ENCODE results near the gene XRCC5. TPM values are rescaled to one million over a fixed set of nuclear protein-coding genes. Genes with fewer than 3 reads are reported as not detected.

The XRCC5 gene
- 100 to 1,000 TPM; 169 to 207 (median 175) TPM for total RNA-seq
- long read RNA-seq, donor 1, transcript XRCC5-201 (21 exons, 3,428 nt), result major isoform, 153 of 166 reads
- long read RNA-seq, donor 1, partial matches to known transcripts, result 7 of 166 reads
- long read RNA-seq, donor 1, other reads (novel, unspliced or antisense), result 6 of 166 reads
- long read RNA-seq, donor 2, transcript XRCC5-201 (21 exons, 3,428 nt), result major isoform, 35 of 78 reads
- long read RNA-seq, donor 2, partial matches to known transcripts, result 37 of 78 reads
- long read RNA-seq, donor 2, other reads (novel, unspliced or antisense), result 6 of 78 reads

GRCh38 chr2:216108967-216109921 is at the start of gene XRCC5:
Gene XRCC5, plus strand, starts transcription at chr2:216109348. Its CDS starts 89 bp downstream, at chr2:216109437.
- DNase-seq, result peak; percentile 98
- intact Hi-C loops (cut with DNase I, micrococcal nuclease), result no loop called here
- H3K9me3 ChIP-seq, result no peaks in the 10 kb centered on the region
- H3K4me3 ChIP-seq, result peak within 1 kb of the TSS; percentile 80
- TF ChIP-seq CTCF (IDR thresholded peaks at IDR 0.05), result no peak
- peaks cover 4% of the 10 kb centered on the region for H3K36me3 ChIP-seq (ENCODE audit: low read depth)
- ATAC-seq, result peak; percentile 99
- H3K4me1 ChIP-seq (ENCODE audit: low read depth), result peaks cover 14% of the 10 kb centered on the region

GRCh38 chr2:216064014-216064630 is 45.0 kb upstream of the XRCC5 start:
- DNase-seq (no peak), ATAC-seq (no peak)
- no peak overlapping the region for H3K4me3 ChIP-seq
- H3K4me1 ChIP-seq (ENCODE audit: low read depth), result no peaks in the 10 kb centered on the region
- TF ChIP-seq CTCF (IDR thresholded peaks at IDR 0.05), result no peak
- no peaks in the 10 kb centered on the region for H3K36me3 ChIP-seq (ENCODE audit: low read depth)
- intact Hi-C loops (cut with DNase I, micrococcal nuclease), result no loop called here
- H3K9me3 ChIP-seq, result no peaks in the 10 kb centered on the region

- ATAC-seq, result no peak
Measured at GRCh38 chr2:216064665-216065064, 44.5 kb upstream of the XRCC5 start.

GRCh38 chr2:216066230-216066629 is 42.9 kb upstream of the XRCC5 start:
- TF ChIP-seq CTCF (IDR thresholded peaks at IDR 0.05), result no peak
- Histone ChIP-seq H3K36me3 (ENCODE audit: low read depth) (no peaks in the 10 kb centered on the region), H3K9me3 (no peaks in the 10 kb centered on the region), H3K4me1 (ENCODE audit: low read depth) (no peaks in the 10 kb centered on the region), H3K4me3 (no peak overlapping the region)
- intact Hi-C loops (cut with DNase I, micrococcal nuclease), result no loop called here
- ATAC-seq (no peak), DNase-seq (no peak)

More at GRCh38 chr2:216064665-216065064, 44.5 kb upstream of the XRCC5 start:
- Histone ChIP-seq H3K36me3 (ENCODE audit: low read depth) (no peaks in the 10 kb centered on the region), H3K9me3 (no peaks in the 10 kb centered on the region), H3K4me3 (no peak overlapping the region), H3K4me1 (ENCODE audit: low read depth) (no peaks in the 10 kb centered on the region)
- DNase-seq, result no peak
- intact Hi-C loops (cut with DNase I, micrococcal nuclease), result no loop called here
- no peak for TF ChIP-seq CTCF (IDR thresholded peaks at IDR 0.05)

GRCh38 chr2:216069028-216069427 is 40.1 kb upstream of the XRCC5 start:
- DNase-seq, result no peak
- TF ChIP-seq CTCF (IDR thresholded peaks at IDR 0.05), result no peak
- H3K4me3 ChIP-seq, result no peak overlapping the region
- no peaks in the 10 kb centered on the region for H3K4me1 ChIP-seq (ENCODE audit: low read depth)
- no peaks in the 10 kb centered on the region for H3K36me3 ChIP-seq (ENCODE audit: low read depth)
- H3K9me3 ChIP-seq, result no peaks in the 10 kb centered on the region
- ATAC-seq, result no peak
- intact Hi-C loops (cut with DNase I, micrococcal nuclease), result no loop called here

All from mucosa of descending colon (tissue), 3 donors.